ENCODE data around the gene HMG20A.

Gene HMG20A

GRCh38 chr15:77496715-77497109 is 76.0 kb downstream of the HMG20A start:
- Histone ChIP-seq H3K27ac (ENCODE audit: low read depth, low read length) (peak overlapping the region; percentile 61), H2AFZ (ENCODE audit: insufficient read depth, low read length, poor library complexity) (peak overlapping the region; percentile 35), H3K79me1 (ENCODE audit: low read length) (peaks cover 14% of the 10 kb centered on the region), H2BK12ac (ENCODE audit: low read length) (peak overlapping the region; percentile 75), H3K4me1 (ENCODE audit: control insufficient read depth in 1 of 2, insufficient read depth in 2 of 2, low read length in 2 of 2) (peaks cover 23 to 29% of the 10 kb centered on the region in 2 experiments), H3K9ac (ENCODE audit: low read length) (no peak overlapping the region), H3K4ac (ENCODE audit: low read depth, low read length) (peak overlapping the region; percentile 42), H3K4me2 (ENCODE audit: low read length) (peak overlapping the region; percentile 13), H3K27me3 (ENCODE audit: insufficient read depth, low read length) (no peaks in the 10 kb centered on the region), H2BK120ac (ENCODE audit: insufficient read depth, low read length, poor library complexity) (peak overlapping the region; percentile 75), H4K8ac (ENCODE audit: low read depth, low read length) (peak overlapping the region; percentile 56), H3K9me3 (ENCODE audit: insufficient read depth, low read depth, low read length) (no peaks in the 10 kb centered on the region), H3K14ac (ENCODE audit: low read length) (peak overlapping the region; percentile 80), H3K36me3 (ENCODE audit: control insufficient read depth in 1 of 2, insufficient read depth in 2 of 2, low read length in 2 of 2) (no peaks in the 10 kb centered on the region), H4K91ac (ENCODE audit: low read depth, low read length) (peak overlapping the region; percentile 85), H4K12ac (ENCODE audit: low read depth, low read length) (peak overlapping the region; percentile 54), H3K23ac (ENCODE audit: low read length) (no peak overlapping the region), H3K4me3 (ENCODE audit: low read depth, low read length) (no peak overlapping the region), H2BK5ac (ENCODE audit: low read depth, low read length, poor library complexity) (peak overlapping the region; percentile 69), H2AK5ac (ENCODE audit: low read length) (peak overlapping the region; percentile 70), H3K79me2 (ENCODE audit: control insufficient read depth, insufficient read depth, low read length, poor library complexity) (peaks cover 3% of the 10 kb centered on the region), H3K18ac (ENCODE audit: low read length) (peak overlapping the region; percentile 81)
- DNase-seq: peak; percentile 51 to 73
- no CpG with 5 or more reads among the region's 16 CpGs for WGBS (ENCODE audit: extremely low coverage, insufficient coverage, insufficient read length)

- no peak overlapping the region for H4K12ac ChIP-seq (ENCODE audit: low read depth, low read length)
- peak overlapping the region; percentile 17 for H3K4ac ChIP-seq (ENCODE audit: low read depth, low read length)
- DNase-seq: peak; percentile 66 to 75
- H3K9ac ChIP-seq (ENCODE audit: low read length): no peak overlapping the region
- peak overlapping the region; percentile 40 for H3K14ac ChIP-seq (ENCODE audit: low read length)
- peaks cover 3% of the 10 kb centered on the region for H3K79me2 ChIP-seq (ENCODE audit: control insufficient read depth, insufficient read depth, low read length, poor library complexity)
- H3K27ac ChIP-seq (ENCODE audit: low read depth, low read length): peak overlapping the region; percentile 7
- H2AFZ ChIP-seq (ENCODE audit: insufficient read depth, low read length, poor library complexity): no peak overlapping the region
- H3K36me3 ChIP-seq (ENCODE audit: control insufficient read depth in 1 of 2, insufficient read depth in 2 of 2, low read length in 2 of 2): no peaks in the 10 kb centered on the region
- H3K4me3 ChIP-seq (ENCODE audit: low read depth, low read length): no peak overlapping the region
- H3K18ac ChIP-seq (ENCODE audit: low read length): peak overlapping the region; percentile 36
- H3K4me2 ChIP-seq (ENCODE audit: low read length): peak overlapping the region; percentile 13
- H4K91ac ChIP-seq (ENCODE audit: low read depth, low read length): peak overlapping the region; percentile 67
- H3K9me3 ChIP-seq (ENCODE audit: insufficient read depth, low read depth, low read length): no peaks in the 10 kb centered on the region
- H2BK120ac ChIP-seq (ENCODE audit: insufficient read depth, low read length, poor library complexity): peak overlapping the region; percentile 13
- H3K4me1 ChIP-seq (ENCODE audit: control insufficient read depth in 1 of 2, insufficient read depth in 2 of 2, low read length in 2 of 2): peaks cover 24 to 30% of the 10 kb centered on the region in 2 experiments
- peak overlapping the region; percentile 48 for H2BK12ac ChIP-seq (ENCODE audit: low read length)
- no peak overlapping the region for H3K23ac ChIP-seq (ENCODE audit: low read length)
- no peaks in the 10 kb centered on the region for H3K27me3 ChIP-seq (ENCODE audit: insufficient read depth, low read length)
- H4K8ac ChIP-seq (ENCODE audit: low read depth, low read length): peak overlapping the region; percentile 56
- peak overlapping the region; percentile 70 for H2AK5ac ChIP-seq (ENCODE audit: low read length)
- H2BK5ac ChIP-seq (ENCODE audit: low read depth, low read length, poor library complexity): peak overlapping the region; percentile 10
- H3K79me1 ChIP-seq (ENCODE audit: low read length): peaks cover 14% of the 10 kb centered on the region
- WGBS (ENCODE audit: extremely low coverage, insufficient coverage, insufficient read length): no CpG with 5 or more reads among the region's 7 CpGs
These were observed 76.5 kb downstream of the HMG20A start for GRCh38 chr15:77497110-77497737.

GRCh38 chr15:77497942-77498361 is 77.3 kb downstream of the HMG20A start:
- no peak overlapping the region for H3K4me2 ChIP-seq (ENCODE audit: low read length)
- H3K79me1 ChIP-seq (ENCODE audit: low read length): peaks cover 14% of the 10 kb centered on the region
- no peak overlapping the region for H3K9ac ChIP-seq (ENCODE audit: low read length)
- no peak overlapping the region for H3K4me3 ChIP-seq (ENCODE audit: low read depth, low read length)
- no peaks in the 10 kb centered on the region for H3K27me3 ChIP-seq (ENCODE audit: insufficient read depth, low read length)
- no peak overlapping the region for H3K18ac ChIP-seq (ENCODE audit: low read length)
- H2AFZ ChIP-seq (ENCODE audit: insufficient read depth, low read length, poor library complexity): no peak overlapping the region
- H3K36me3 ChIP-seq (ENCODE audit: control insufficient read depth in 1 of 2, insufficient read depth in 2 of 2, low read length in 2 of 2): no peaks in the 10 kb centered on the region
- H4K8ac ChIP-seq (ENCODE audit: low read depth, low read length): no peak overlapping the region
- peaks cover 3% of the 10 kb centered on the region for H3K79me2 ChIP-seq (ENCODE audit: control insufficient read depth, insufficient read depth, low read length, poor library complexity)
- H3K4me1 ChIP-seq (ENCODE audit: control insufficient read depth in 1 of 2, insufficient read depth in 2 of 2, low read length in 2 of 2): peaks cover 30 to 35% of the 10 kb centered on the region in 2 experiments
- no peak overlapping the region for H2BK5ac ChIP-seq (ENCODE audit: low read depth, low read length, poor library complexity)
- no CpG with 5 or more reads among the region's 6 CpGs for WGBS (ENCODE audit: extremely low coverage, insufficient coverage, insufficient read length)
- H4K12ac ChIP-seq (ENCODE audit: low read depth, low read length): no peak overlapping the region
- H3K4ac ChIP-seq (ENCODE audit: low read depth, low read length): no peak overlapping the region
- H3K14ac ChIP-seq (ENCODE audit: low read length): no peak overlapping the region
- no peak overlapping the region for H2AK5ac ChIP-seq (ENCODE audit: low read length)
- H3K27ac ChIP-seq (ENCODE audit: low read depth, low read length): peak overlapping the region; percentile 59
- no peak overlapping the region for H2BK12ac ChIP-seq (ENCODE audit: low read length)
- H3K9me3 ChIP-seq (ENCODE audit: insufficient read depth, low read depth, low read length): no peaks in the 10 kb centered on the region
- H3K23ac ChIP-seq (ENCODE audit: low read length): no peak overlapping the region
- H4K91ac ChIP-seq (ENCODE audit: low read depth, low read length): no peak overlapping the region
- H2BK120ac ChIP-seq (ENCODE audit: insufficient read depth, low read length, poor library complexity): no peak overlapping the region
- peak in 1 of 2 donors; percentile 23 for DNase-seq

GRCh38 chr15:77499087-77499760 is 78.5 kb downstream of the HMG20A start:
- no CpG with 5 or more reads among the region's 4 CpGs for WGBS (ENCODE audit: extremely low coverage, insufficient coverage, insufficient read length)
- H3K23ac ChIP-seq (ENCODE audit: low read length): no peak overlapping the region
- no peak overlapping the region for H2AFZ ChIP-seq (ENCODE audit: insufficient read depth, low read length, poor library complexity)
- H3K4me2 ChIP-seq (ENCODE audit: low read length): no peak overlapping the region
- H3K9ac ChIP-seq (ENCODE audit: low read length): no peak overlapping the region
- no peak overlapping the region for H3K4me3 ChIP-seq (ENCODE audit: low read depth, low read length)
- no peak for DNase-seq
- no peak overlapping the region for H2BK12ac ChIP-seq (ENCODE audit: low read length)
- H3K4me1 ChIP-seq (ENCODE audit: control insufficient read depth in 1 of 2, insufficient read depth in 2 of 2, low read length in 2 of 2): peaks cover 37 to 44% of the 10 kb centered on the region in 2 experiments
- H3K9me3 ChIP-seq (ENCODE audit: insufficient read depth, low read depth, low read length): no peaks in the 10 kb centered on the region
- no peak overlapping the region for H3K18ac ChIP-seq (ENCODE audit: low read length)
- no peak overlapping the region for H2BK120ac ChIP-seq (ENCODE audit: insufficient read depth, low read length, poor library complexity)
- H3K14ac ChIP-seq (ENCODE audit: low read length): no peak overlapping the region
- no peak overlapping the region for H3K4ac ChIP-seq (ENCODE audit: low read depth, low read length)
- H3K27ac ChIP-seq (ENCODE audit: low read depth, low read length): no peak overlapping the region
- no peaks in the 10 kb centered on the region for H3K27me3 ChIP-seq (ENCODE audit: insufficient read depth, low read length)
- no peak overlapping the region for H2BK5ac ChIP-seq (ENCODE audit: low read depth, low read length, poor library complexity)
- no peak overlapping the region for H4K8ac ChIP-seq (ENCODE audit: low read depth, low read length)
- H3K79me1 ChIP-seq (ENCODE audit: low read length): peaks cover 17% of the 10 kb centered on the region
- H3K79me2 ChIP-seq (ENCODE audit: control insufficient read depth, insufficient read depth, low read length, poor library complexity): peaks cover 3% of the 10 kb centered on the region
- H4K91ac ChIP-seq (ENCODE audit: low read depth, low read length): no peak overlapping the region
- no peak overlapping the region for H4K12ac ChIP-seq (ENCODE audit: low read depth, low read length)
- H2AK5ac ChIP-seq (ENCODE audit: low read length): no peak overlapping the region
- no peaks in the 10 kb centered on the region for H3K36me3 ChIP-seq (ENCODE audit: control insufficient read depth in 1 of 2, insufficient read depth in 2 of 2, low read length in 2 of 2)

All from trophoblast cell (in vitro differentiated cells and primary cell).